HG03575 (cell line): Measurements from ENCODE around the gene COL13A1.

Experiments used
- ATAC-seq: cut with Tn5 transposase; IDR thresholded peaks from one replicate; pipeline ENCODE4 v1.9.1; 2021; ENCODE audit not compliant: unreplicated experiment, insufficient number of reproducible peaks, low FRiP score; ENCODE audit errors: extremely low read depth

Gene COL13A1

DNA sequence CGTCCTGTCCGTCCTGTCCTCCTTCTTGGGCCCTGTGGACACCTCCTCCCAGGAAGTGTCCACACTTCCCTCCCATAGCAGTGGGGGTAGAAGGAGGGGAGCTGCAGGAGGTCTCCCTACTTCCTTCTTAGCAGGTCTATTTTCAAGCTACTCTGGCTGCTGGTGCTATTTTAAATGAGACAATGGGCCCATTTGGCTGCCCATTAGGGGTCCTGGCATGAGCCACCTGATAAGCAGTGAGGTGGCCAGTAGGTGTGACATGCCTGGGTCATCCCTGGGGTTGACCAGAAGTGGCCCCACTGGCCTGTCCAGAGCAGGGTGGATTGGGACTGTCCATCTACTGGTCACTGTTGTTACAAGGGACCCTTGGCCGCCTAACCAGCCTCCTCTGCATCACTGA is 75.2 kb downstream of the COL13A1 start:
- ATAC-seq, result no peak

DNA sequence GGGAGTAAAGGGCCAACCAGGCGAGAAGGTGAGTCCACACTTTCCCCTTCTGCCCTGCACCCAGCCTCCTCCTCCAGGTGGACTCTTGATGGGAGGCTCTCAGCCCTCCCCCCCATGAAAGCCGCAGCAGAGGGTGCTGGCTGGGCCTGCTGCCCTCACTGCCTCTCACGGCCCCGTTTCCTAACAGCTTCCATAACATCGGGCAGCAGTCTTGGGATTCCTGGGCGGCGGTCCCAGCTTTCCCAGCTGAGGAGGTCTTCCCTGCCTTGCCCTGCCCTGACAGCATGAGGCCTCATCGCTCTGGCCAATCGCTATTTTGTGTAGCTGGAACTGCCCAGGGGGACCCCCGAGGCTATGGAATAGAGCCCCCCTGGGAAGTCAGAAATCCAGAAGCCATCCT is 76.3 kb downstream of the COL13A1 start:
- ATAC-seq, result no peak

DNA sequence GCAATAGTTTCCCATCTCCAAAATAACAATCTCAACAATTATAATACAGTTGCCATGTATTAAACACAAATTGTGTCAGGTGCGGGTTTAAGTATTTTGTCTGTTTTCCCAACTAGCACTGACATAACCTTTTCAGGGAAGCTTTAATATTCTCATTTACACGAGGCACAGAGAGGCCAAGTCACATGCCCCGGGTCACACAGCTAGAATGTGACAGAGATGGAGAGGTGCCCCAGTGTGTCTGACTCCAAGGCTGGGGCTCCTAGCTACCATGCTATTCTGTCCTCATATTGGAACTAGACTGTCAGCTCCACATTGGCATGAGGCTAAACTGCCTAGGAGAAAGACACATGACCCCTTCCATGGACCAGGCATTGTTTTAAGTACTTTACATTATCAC is 77.2 kb downstream of the COL13A1 start:
- ATAC-seq, result no peak

DNA sequence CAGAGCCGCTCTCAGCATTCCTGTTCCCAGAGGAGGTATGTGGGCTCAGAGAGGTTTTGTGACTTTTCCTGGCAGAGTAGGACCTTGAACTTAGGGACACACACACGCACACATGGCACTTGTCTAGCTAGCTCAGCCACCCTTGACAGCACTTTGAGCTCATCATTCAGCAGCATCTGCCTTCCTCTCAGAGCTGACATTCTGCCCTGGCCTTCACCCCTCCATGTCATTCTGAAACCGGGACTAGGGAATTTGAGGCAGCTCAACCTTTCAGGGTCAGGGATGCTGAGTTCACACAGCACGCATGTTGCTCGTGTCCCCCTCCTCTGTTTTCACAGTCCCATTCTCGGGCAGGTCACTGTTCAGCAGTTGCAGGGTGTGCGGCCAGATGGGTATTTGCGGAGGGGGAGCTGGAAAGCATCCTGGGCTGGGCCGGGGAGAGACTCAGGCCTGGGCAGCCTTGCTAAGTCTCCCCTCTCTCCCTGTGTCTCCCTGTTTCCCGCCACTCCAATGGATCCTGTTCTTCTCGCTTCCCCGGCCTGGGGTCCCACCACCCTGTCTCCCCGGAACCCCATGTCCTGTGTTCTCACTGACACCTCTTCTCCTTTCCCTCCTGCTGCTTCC is 78.0 kb downstream of the COL13A1 start:
- ATAC-seq, result no peak

DNA sequence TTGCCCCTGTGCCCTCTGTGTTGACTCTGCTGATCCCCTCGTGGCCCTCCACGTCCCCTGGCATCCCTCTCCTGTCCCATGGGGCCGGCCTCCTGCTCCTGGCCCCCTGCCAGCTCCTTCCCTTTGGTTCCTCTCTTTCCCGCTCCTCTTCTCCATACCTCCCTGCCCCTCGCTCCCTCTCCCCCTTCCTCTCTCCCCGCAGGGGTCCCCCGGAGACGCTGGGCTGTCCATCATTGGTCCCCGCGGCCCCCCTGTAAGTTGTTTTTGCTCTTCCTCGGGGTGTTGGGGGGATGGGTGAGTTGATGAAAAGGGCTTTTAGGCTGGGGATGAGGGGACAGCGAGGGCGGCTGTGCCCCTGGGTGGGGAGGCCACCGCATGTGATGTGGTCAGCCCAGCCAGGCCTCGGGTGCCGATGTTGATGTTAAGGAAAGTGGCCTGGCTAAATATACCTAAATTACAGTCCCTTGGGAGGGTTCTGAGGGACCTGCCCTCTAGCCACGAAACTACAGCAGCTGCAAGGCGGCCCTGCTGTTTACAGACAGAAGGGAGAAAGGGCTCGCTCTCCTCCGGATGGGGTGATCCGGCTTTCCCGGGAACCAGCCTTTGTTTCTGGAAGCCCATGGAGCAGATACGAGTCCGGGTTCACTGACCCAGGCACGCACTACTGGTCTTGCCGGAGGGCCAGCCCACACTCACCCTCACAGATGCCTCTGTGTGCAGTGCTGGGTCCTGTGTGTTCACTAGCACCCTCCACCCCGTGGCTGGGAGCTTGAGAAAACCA is 78.8 kb downstream of the COL13A1 start:
- ATAC-seq, result no peak

DNA sequence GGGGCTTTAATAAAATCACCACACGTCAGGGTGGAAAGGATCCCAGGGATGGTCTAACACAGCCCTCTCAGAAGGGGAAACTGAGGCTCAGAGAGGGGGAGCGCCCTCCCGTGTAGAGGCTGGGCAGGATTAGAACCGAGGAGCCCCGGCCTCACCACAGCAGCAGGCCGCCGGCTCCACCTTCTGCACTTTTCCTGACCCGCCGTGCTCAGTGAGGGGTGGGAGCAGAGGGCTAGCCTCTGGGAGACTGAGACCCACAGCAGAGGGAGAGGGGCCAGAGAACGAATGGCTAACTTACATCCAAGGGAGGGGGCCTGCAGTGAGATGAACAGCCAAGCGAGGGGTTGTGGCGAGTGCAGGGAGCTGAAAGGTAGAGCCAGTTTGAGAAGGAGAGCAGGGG is 79.5 kb downstream of the COL13A1 start:
- ATAC-seq, result no peak

DNA sequence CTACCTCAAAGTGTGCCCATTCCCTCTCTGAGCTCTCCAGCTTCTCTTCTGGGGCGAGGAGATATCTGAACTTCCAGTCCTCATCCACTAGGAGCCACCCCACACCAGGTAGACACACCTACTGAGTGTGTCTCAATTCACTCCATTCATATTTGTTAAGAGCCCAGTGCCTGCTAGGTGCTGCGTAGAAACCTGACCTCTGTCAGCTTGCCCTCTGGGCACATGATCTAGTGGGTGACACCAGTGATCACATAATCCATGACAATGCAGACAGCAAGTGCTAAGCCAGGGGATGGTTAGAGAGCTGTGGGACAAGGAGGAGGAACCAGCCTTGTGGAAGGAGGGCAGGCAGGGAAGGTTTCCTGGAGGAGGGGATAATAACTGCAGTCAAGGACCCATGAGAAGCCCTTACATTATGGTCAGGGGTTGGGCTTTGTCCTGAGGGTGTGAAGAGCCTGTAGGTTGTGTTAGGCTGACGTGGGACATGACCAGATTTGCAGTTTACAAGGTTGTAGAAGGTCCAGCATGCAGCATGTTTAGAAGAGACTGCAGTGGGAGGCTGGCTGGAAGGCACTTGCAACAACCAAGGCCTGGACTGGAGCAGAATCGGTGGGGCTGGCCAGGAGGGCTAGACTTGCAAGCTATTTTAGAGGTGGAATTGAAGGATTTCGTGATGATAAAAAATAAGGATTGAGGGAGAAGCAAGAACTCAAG is 81.8 kb downstream of the COL13A1 start:
- no peak for ATAC-seq

DNA sequence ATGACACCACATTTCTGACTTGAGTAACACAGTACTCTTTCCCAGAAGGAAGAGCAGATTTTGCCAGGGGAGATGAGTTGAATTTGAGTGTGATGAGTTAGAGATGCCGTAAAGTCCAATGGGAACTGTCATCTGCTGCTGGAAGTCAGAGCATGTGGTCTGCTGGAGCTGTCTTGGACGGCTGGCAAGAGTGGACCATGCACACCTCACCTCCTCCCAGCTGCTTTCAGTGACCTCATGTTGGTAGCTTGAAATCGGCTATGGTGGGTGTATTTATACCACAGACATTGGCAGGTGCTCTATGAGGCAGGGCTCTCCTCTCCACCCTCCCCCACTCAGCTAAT is 82.3 kb downstream of the COL13A1 start:
- ATAC-seq, result no peak

DNA sequence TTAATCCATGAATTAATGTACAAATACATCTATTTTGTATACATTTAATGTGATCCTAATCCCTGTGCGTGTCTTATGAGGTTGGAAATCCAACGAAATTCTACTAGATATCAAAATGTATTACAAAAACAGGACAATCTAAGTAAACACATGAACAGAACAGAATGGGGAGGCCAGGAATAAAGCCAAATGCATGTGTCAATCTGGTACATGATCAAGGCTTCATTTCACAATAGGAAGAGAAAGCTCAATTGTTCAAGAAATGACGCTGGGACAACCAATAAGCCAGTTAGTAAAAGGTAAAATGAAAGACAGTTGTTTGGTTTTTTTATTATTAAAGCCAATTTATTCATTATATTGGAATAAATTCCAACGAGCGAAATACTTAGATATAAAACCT is 83.0 kb downstream of the COL13A1 start:
- no peak for ATAC-seq

DNA sequence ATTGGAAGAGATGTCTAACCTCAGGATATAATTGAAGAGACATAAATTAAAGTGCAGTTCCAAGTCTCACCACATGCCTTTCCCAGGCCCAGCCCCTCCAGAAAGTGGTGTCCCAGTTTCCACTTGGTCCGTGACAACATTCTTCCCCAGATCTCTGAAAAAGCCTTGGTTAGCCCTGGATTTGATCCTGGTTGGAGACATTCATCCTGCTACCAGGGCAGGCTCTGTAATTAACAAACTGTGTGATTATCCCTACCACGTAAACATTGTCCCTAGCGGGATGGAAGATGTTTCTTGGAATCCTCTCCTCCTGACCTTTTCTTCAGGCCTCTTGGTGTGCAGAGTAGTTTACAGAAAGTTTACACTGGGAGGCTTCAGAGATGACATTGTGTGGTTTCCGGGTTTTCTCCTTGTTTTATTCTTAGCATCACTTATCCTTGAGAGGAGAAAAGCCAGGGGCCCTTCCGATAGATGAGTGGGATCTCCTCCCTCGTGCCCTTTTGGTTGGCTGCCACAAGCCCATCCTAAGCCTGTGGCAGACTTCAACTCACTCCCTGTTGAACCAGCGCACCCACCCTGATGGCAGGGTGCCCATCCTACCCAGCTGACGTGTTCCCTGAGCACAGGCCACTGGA is 83.8 kb downstream of the COL13A1 start:
- no peak for ATAC-seq

DNA sequence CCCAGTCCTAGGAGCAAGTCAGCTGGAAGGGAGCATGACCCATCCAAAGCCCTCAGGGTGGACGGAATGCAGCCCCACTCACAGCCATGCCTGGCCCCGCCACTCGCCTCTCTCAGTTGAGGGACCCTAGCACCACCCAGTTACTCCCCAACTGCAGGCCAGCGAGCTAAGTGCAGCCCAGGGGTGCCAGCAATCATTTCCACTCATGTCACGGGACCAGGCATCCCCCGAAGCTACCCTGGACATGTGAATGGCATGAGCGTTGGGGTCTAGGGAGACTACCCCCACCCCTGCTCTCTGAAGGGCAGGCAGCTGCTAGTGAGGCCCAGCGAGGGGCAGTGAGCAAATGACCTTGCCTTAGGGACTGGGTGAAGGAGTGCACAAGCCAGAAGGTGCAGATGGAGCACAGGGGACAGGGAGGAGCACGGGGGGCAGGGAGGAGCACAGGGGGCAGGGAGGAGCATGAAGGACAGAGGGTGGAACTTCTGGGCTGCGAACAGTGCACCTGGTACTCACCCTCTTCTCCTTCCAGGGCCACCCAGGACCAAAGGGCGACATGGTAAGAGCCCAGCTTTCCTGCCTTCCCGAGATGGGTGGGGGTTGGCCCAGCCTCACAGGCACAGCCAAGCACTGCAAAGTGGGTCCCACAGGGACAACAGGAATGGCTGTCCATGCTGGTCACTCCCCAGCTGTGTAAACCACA is 87.3 kb downstream of the COL13A1 start:
- ATAC-seq, result no peak

DNA sequence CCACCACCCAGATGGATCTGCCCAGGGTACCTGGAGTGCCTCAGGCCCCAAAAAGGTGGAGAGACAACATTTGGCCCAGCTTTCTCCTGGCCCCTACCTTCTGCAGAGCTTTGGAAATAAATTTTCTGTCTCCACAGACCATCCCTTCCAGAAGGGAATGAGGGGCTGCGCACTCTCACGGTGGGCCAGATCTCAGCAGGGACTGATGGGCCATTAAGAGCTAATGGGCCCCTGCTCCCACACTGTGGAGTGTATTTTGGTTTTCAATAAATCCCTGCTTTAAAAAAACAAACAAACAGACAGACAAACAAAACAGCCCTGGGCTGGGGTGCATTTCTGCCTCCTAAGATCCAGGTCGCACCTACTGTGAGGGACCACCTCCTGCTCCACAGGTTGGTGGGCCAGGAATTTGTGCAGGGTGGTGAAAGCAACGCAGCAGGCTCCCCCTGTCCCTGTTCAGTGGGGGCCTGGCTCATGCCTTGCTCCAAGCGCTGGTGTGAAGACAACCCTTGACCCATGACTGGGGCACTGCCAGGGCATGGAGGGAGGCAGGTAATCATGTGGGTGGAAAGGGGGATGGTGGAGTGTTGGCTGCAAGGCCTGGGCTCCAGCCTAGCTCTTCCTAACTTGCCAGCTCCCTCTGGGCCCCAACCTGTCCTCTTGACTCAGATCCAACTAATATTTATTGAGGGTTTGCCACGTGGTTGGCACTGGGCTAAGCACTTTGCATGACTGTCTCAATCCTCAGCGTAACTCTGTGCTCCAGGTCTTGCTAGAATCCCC is 88.5 kb downstream of the COL13A1 start:
- ATAC-seq, result no peak

DNA sequence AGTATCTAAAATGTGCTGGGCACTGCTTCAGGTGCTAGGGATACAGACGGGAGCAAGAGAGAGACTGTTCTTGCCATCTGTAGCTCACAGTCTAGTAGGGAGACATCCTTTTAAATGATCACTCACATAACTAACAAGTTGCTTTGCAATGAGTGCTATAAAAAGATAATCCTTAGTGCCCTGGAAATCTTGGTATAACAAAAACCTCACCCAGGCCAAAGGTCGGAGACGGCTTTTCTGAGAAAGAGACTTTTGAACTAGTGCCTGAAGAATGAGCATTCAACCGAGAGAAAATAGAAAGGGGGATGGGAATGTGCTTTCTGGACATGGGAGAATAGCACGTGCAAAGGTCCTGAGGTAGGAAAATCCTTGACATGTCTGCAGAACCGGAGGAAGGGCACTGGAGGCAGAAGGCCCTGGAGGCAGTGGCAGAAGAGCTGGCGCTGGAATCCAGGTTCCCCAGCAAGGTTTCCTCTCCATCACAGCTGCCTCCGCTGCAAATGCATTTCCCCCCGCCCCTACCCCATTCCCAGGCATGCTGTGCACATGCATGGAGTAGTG is 89.4 kb downstream of the COL13A1 start:
- ATAC-seq, result no peak

DNA sequence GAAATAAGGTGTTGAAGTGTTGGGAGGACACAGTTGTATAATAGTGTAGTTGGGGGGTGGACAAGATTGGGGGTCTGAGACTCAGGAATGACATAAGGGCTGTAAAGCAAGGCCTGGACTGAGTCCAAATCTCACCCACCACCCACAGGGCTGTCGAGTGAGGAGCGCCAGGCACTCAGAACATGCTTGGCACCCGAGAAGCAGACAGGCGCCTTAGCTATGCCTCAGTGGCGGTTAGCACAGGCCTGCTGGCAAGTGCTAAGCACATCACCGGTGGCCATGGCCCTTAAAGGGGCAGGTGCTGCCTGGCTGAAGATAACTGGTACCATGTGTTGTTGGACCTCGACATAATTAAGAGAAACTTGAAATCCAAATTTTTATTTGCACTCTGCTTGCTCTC is 90.7 kb downstream of the COL13A1 start:
- no peak for ATAC-seq

DNA sequence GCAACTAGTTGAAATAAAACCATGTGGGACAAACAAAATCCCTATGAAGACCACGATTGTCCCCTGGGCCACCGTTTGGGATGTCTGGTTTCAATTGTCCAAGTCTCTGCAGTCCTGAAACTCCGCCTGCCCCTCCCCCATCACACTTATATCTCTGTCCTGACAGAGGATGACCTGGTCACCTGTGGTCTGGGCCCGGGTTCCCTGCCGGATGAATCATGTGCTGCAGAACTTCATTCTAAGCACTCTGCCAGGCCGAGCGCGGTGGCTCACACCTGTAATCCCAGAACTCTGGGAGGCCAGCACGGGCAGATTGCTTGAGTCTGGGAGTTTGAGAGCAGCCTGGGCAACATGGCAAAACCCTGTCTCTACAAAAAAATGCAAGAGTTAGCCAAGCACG is 91.1 kb downstream of the COL13A1 start:
- no peak for ATAC-seq

DNA sequence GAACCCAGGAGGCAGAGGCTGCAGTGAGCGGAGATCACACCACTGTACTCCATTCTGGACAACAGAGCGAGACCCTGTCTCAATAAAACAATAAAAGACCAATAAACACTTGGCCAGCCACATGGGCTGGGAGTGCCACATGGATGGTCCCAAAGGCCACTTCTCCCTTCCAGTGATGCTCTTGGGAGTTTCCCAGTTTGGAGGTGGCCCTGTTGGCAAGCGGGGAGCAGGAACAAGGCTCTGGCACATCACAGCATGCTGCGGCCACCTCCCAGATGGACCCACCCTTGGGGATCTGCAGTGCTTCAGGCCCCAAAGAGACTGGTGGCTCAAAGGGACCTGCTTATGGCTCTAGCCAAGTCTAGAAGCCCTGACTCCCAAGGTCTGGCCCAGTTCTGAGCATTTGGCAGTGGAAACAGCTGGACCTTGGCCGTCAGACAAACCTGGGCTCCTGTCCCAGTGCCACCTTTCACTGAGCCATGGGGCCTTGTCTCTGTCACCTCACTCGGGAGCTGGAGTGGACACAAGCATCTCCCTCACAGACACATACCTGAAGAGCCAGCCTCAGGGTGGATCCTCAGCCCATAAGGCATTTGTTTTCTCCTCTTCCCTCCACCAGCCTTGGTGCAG is 91.7 kb downstream of the COL13A1 start:
- no peak for ATAC-seq

DNA sequence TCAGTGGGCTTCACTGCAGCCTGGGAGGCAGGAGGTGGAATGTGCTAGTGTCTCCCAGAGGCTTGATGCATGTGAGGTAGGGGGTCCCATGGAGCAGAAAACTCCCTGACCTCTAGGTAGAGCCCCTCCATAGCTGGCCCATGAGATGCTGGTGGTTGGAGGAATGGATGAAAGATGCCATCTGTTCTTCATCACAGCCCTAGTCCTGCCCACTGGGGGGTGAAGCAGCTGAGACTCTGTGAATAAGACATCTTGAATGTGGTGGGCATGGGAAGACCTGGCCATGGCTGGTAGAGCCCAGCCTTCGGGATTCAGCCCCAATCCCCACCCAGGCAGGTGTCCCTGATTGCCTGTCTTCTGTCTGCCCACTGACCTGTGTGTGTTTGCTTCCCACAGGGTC is 92.5 kb downstream of the COL13A1 start:
- no peak for ATAC-seq

DNA sequence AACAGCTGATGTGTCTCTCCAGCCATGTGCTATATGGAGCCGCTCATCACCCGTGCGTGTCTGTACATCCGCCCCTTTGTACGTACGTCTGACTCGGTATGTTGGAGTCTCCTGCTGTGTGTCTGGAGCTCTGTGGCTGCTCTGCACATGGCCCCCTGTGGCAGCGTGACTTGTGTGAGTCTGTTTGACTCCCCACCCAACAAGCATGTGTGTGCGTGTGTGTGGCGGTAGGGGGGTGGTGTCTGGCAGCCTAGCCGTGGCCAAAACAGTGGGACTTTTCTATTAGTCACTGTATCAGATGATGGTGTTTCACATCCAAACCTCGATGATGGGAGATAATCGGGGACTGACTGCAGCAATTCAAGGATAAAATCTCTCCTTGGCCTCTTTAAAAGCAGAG is 94.1 kb downstream of the COL13A1 start:
- ATAC-seq, result no peak
